Measurements from ENCODE around the gene MSH4.

GRCh38 chr1:75870951-75871350, 74.3 kb downstream of the MSH4 start:
- TF ChIP-seq POLR2A (IDR thresholded peaks at IDR 0.05) (no peak), CTCF (IDR thresholded peaks at IDR 0.05) (no peak), POLR2AphosphoS5 (IDR thresholded peaks at IDR 0.05) (no peak), EP300 (IDR thresholded peaks at IDR 0.05) (no peak)

All from gastroesophageal sphincter (tissue), 3 donors.